Suprapubic skin (tissue), 3 donors: ENCODE results near the gene LTBP2.

Experiments used
- CTCF ChIP-seq, 2 donors: fragments of 200-600 bp in 1 of 2; fragments of 450-650 bp in 1 of 2; sonication (generic) in 1 of 2; IDR thresholded peaks; one replicate each; pipeline ENCODE4 v1.5.1; 2016 to 2019; ENCODE audit warnings: antibody characterized with exemption in 2 of 2, mild to moderate bottlenecking in 1 of 2, moderate library complexity in 1 of 2
- POLR2AphosphoS5 ChIP-seq, 3 donors: sonication (generic); formaldehyde crosslinking; IDR thresholded peaks; one replicate each; pipeline ENCODE4 v1.6.1; 2017; ENCODE audit warnings: antibody characterized with exemption in 3 of 3

- no peak for TF ChIP-seq CTCF (IDR thresholded peaks at IDR 0.05)
- TF ChIP-seq POLR2AphosphoS5 (IDR thresholded peaks at IDR 0.05), result no peak
These were observed 42.0 kb downstream of the LTBP2 start for GRCh38 chr14:74569806-74570591.
